GM21360 (cell line): ENCODE data around the gene PRKCA.

Source experiments
- ATAC-seq: cut with Tn5 transposase; IDR thresholded peaks from one replicate; pipeline ENCODE4 v1.9.1; 2021; ENCODE audit warnings: mild to moderate bottlenecking, moderate library complexity; ENCODE audit not compliant: unreplicated experiment

Gene PRKCA

GRCh38 chr17:66557200-66557599 is 254.8 kb downstream of the PRKCA start:
- ATAC-seq: no peak

GRCh38 chr17:66557886-66558285 is 255.5 kb downstream of the PRKCA start:
- no peak for ATAC-seq

- no peak for ATAC-seq
Observed at GRCh38 chr17:66560691-66561090, 258.3 kb downstream of the PRKCA start.

GRCh38 chr17:66562119-66562518 is 259.7 kb downstream of the PRKCA start:
- no peak for ATAC-seq

GRCh38 chr17:66564992-66565465 is 262.6 kb downstream of the PRKCA start:
- no peak for ATAC-seq

GRCh38 chr17:66567234-66568170 is 265.1 kb downstream of the PRKCA start:
- ATAC-seq: no peak

GRCh38 chr17:66569572-66569971 is 267.2 kb downstream of the PRKCA start:
- ATAC-seq: no peak

GRCh38 chr17:66570447-66571195 is 268.2 kb downstream of the PRKCA start:
- ATAC-seq: no peak

- ATAC-seq: no peak
Observed at GRCh38 chr17:66571745-66572144, 269.3 kb downstream of the PRKCA start.

- no peak for ATAC-seq
Observed at GRCh38 chr17:66573078-66573477, 270.7 kb downstream of the PRKCA start.

- ATAC-seq: no peak
Observed at GRCh38 chr17:66574123-66574522, 271.7 kb downstream of the PRKCA start.

- ATAC-seq: no peak
Observed at GRCh38 chr17:66576473-66576872, 274.1 kb downstream of the PRKCA start.

GRCh38 chr17:66577041-66577440 is 274.6 kb downstream of the PRKCA start:
- ATAC-seq: no peak

- no peak for ATAC-seq
Observed at GRCh38 chr17:66578781-66579489, 276.5 kb downstream of the PRKCA start.

GRCh38 chr17:66579556-66579955 is 277.1 kb downstream of the PRKCA start:
- ATAC-seq: no peak

- ATAC-seq: no peak
Observed at GRCh38 chr17:66580184-66580955, 278.0 kb downstream of the PRKCA start.

- ATAC-seq: no peak
Observed at GRCh38 chr17:66580956-66581391, 278.6 kb downstream of the PRKCA start.

- no peak for ATAC-seq
Observed at GRCh38 chr17:66582373-66583111, 280.1 kb downstream of the PRKCA start.

- ATAC-seq: no peak
Observed at GRCh38 chr17:66583112-66583748, 280.8 kb downstream of the PRKCA start.
